GM18858 (cell line): ENCODE data around the gene INTS11.

Experiments
- ATAC-seq: cut with Tn5 transposase; IDR thresholded peaks from one replicate; pipeline ENCODE4 v1.9.1; 2021; ENCODE audit not compliant: unreplicated experiment

The INTS11 gene

DNA sequence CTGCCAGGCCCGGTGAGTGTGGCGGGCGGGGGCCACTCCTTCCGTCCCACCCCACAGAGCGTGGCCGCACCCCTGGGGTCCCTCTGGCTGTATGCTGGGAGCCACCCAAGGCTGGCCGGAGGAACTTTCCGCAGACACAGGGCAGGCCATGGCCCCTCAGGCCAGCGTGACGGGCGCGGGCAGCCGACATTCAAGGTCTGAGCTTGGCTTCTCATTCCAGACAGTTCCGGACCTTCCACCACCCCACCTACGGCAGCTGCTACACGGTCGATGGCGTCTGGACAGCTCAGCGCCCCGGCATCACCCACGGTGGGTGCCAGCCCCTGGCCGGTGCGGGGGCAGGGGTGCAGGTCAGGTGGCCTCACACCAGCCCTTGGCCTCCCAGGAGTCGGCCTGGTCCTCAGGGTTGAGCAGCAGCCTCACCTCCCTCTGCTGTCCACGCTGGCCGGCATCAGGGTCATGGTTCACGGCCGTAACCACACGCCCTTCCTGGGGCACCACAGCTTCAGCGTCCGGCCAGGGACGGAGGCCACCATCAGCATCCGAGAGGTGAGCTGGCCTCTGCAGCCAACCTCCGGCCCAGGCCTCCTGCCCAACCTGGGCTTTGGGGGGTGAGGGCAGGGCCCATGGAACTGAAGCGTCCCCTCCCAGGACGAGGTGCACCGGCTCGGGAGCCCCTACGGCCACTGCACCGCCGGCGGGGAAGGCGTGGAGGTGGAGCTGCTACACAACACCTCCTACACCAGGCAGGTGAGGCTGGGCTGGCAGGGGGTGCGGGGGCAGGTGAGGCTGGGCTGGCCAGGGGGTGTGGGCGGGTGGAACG, 37.0 kb downstream of the INTS11 start:
- no peak for ATAC-seq

- no peak for ATAC-seq
Observed at GRCh38 chr1:1286313-1287261, 37.9 kb downstream of the INTS11 start.

- ATAC-seq, result no peak
Observed at GRCh38 chr1:1285611-1286311, 38.7 kb downstream of the INTS11 start.

DNA sequence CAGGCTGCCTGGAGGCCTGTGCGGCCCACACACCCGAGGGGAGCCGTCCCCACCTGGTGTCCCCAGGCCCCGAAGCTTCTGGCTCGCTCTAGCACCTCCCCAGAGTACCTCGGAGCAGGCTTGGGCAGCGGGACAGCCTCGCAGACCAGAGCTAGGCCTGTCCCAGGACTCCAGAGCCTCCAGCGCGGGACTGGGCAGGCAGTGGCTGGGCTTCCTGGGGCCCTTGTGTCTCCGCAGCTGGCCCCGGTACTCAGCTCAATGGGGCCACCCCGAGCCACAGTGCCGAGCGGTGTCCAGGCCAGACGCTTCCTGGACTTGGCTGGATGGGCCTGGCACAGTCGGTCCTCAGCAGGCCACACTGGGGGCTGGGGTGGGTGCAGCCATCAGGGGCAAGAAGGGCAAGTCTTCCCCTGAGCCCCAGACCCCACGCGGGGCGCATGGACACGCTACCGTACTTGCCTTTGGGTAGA, 39.3 kb downstream of the INTS11 start:
- ATAC-seq, result no peak

- no peak for ATAC-seq
Observed at GRCh38 chr1:1284221-1285101, 40.0 kb downstream of the INTS11 start.

- no peak for ATAC-seq
Observed at GRCh38 chr1:1283821-1284220, 40.6 kb downstream of the INTS11 start.

- no peak for ATAC-seq
Observed at GRCh38 chr1:1282998-1283397, 41.5 kb downstream of the INTS11 start.

- no peak for ATAC-seq
Observed at GRCh38 chr1:1281533-1282321, 42.7 kb downstream of the INTS11 start.

DNA sequence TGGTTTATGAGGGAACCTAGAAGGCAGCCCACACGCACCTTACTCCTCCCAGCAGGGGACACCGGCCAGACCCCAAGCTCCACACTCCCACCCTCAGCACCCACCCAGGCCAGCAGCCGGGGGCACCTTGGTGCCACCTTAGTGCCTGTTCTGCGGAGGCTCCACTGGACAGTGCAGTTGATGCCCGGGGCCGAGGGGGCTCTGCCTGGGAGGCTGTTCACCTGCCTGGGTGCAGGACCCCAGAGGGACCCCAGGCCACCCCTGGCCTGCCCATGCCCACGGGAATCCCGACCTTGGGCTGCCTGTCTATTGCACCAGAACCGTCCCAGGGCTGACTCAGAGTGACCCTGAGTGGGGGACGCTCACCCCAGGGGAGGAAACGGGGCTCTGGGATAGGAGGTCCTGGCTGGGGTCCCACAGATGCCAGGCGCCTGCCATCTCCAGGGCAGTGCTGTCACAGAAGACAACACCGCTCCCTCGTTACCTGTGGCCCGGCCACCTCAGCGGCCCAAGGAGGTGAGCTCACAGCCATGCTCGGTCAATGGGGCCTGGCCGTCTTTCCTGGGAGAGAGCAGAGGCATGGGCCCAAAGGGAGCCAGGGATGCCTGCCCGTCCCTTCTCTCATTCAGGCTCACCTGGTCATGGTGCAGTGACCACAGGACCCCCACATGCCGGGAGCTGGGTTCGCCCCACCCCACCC, 43.5 kb downstream of the INTS11 start:
- ATAC-seq, result no peak

GRCh38 chr1:1279028-1279427, 45.4 kb downstream of the INTS11 start:
- ATAC-seq, result no peak

GRCh38 chr1:1278620-1279019, 45.8 kb downstream of the INTS11 start:
- no peak for ATAC-seq

- ATAC-seq, result no peak
Observed at GRCh38 chr1:1275836-1276235, 48.6 kb downstream of the INTS11 start.

DNA sequence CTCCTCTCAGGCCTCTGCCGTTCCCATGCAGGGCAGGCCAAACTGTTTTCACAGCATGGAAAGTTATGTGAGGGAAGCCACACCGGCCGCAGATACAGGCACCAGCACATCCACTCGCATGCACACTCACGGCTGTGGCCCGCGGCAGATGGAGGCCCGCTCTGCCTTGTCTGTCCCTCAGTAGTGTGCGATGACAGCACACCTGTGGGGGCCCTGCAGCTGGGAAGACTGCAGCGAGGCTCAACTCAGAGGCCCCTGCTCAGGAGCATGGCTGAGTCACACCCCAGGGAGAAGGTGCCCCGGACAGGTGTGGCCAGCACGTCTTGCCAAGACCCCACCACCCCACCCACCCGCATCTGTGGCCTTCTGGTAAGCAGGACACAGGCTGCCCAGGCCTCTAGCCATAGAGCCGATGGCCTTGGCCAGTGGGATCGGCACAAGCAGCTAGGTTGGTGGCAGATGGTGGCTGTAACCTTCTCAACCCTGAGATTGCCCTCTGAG, 49.5 kb downstream of the INTS11 start:
- ATAC-seq, result no peak

GRCh38 chr1:1274299-1274930, 50.0 kb downstream of the INTS11 start:
- ATAC-seq, result no peak

GRCh38 chr1:1273512-1274298, 50.8 kb downstream of the INTS11 start, which contains the start of gene UBE2J2:
Gene UBE2J2 (minus strand): TSS chr1:1273854. CDS start chr1:1267992, 5,862 bp downstream.
- ATAC-seq, result no peak

DNA sequence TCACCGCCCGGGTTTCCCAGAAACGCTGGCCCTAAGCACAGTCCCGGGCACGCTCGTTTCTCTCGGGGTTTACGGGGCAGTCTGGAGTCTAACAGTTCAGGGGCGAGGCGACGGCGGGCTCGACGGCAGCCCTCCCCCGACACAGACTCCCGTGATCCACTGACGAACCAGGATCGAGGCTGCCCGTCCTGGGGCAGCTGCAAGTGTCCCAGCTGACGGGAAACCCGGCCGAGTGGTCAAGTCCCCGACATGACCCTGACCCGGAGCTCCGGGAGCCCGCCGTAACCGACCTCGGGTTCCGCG, 51.3 kb downstream of the INTS11 start:
- ATAC-seq, result no peak
